DMS79 treated with DMSO at 0.1 percent for 48 hours (cell line): ENCODE results near the gene MAEA.

Source experiments
- DNase-seq: peaks from one replicate; lab custom pipeline; 2025; lab: John Stamatoyannopoulos, UW

The MAEA gene

GRCh38 chr4:1353186-1354055 lies 63.7 kb downstream of the MAEA start:
- no peak for DNase-seq

- DNase-seq, result no peak
Measured at GRCh38 chr4:1354136-1354982, 64.7 kb downstream of the MAEA start.

GRCh38 chr4:1354983-1355275 lies 65.2 kb downstream of the MAEA start:
- no peak for DNase-seq

GRCh38 chr4:1355378-1355777 lies 65.7 kb downstream of the MAEA start:
- no peak for DNase-seq

GRCh38 chr4:1356181-1356998 lies 66.7 kb downstream of the MAEA start:
- DNase-seq, result peak; percentile 1

GRCh38 chr4:1357356-1358248 lies 67.9 kb downstream of the MAEA start:
- no peak for DNase-seq

- DNase-seq, result no peak
Measured at GRCh38 chr4:1358421-1359143, 68.9 kb downstream of the MAEA start.

GRCh38 chr4:1359144-1359501 lies 69.4 kb downstream of the MAEA start:
- DNase-seq, result peak; percentile 45

- no peak for DNase-seq
Measured at GRCh38 chr4:1359976-1360375, 70.3 kb downstream of the MAEA start.

GRCh38 chr4:1360423-1361283 lies 71.0 kb downstream of the MAEA start:
- no peak for DNase-seq

- DNase-seq, result no peak
Measured at GRCh38 chr4:1361431-1361830, 71.7 kb downstream of the MAEA start.

- DNase-seq, result no peak
Measured at GRCh38 chr4:1362046-1362445, 72.4 kb downstream of the MAEA start.

- DNase-seq, result no peak
Measured at GRCh38 chr4:1362521-1362920, 72.8 kb downstream of the MAEA start.

- no peak for DNase-seq
Measured at GRCh38 chr4:1363513-1363912, 73.8 kb downstream of the MAEA start.

- no peak for DNase-seq
Measured at GRCh38 chr4:1364217-1364616, 74.5 kb downstream of the MAEA start.

GRCh38 chr4:1364748-1365147 lies 75.1 kb downstream of the MAEA start:
- DNase-seq, result no peak

GRCh38 chr4:1365271-1366178 lies 75.8 kb downstream of the MAEA start:
- peak; percentile 91 for DNase-seq

GRCh38 chr4:1366371-1367229 lies 76.9 kb downstream of the MAEA start:
- no peak for DNase-seq
